HG02943 (cell line): ENCODE measurements around the gene SRGAP1.
A peak's percentile ranks its signal among the peaks of the same experiment; 100 is the strongest.
"Not testable (repeated sequence)": the region's sequence is repeated elsewhere in the genome, so short reads cannot be mapped to it uniquely, and the experiment has no call there.

Source experiments
- ATAC-seq: cut with Tn5 transposase; IDR thresholded peaks from one replicate; pipeline ENCODE4 v1.9.1; 2021; ENCODE audit warnings: mild to moderate bottlenecking, low read depth, moderate library complexity; ENCODE audit not compliant: unreplicated experiment

Gene SRGAP1

GRCh38 chr12:64180951-64181350 is 336.5 kb downstream of the SRGAP1 start:
- ATAC-seq, result no peak

DNA sequence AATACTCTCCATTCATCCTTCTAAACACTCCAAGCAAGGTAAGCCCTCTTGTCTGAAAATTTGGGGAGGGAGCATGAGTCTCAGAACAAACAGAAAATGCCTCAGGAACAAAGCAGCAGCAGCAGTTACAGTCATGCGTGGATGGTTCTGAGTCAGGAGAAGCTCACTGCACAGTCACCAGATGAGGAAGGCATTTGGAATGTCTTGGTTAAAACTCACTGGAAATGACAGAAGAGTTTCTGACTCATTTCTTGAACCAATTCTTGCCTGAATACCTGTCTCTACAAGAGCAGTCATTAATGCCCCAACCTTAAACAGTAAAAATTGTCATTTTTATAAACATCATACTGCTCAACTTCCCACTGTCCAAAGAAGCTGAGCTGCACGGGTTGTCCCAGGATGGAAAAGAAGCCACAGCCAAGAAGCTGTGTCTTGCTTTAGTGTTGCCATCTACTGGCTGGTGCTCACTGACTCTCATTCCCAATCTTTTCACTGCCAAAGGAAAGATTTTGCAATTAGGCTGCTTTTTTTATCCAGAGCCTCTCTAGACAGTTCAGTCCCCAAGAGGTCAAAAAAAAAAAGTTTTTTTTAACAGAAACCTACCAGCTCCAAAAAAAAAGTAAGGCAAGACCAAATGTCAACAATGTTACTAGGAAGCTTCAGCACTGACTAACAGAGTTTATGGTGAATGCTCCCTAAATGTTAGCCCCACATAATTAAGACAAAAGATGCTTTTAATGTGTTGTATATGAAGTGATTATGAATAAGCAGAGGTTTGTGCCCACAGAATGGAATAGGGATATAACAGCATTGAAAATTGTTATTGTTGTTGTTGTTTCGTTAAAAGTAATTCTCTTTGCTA is 337.2 kb downstream of the SRGAP1 start:
- no peak for ATAC-seq

- ATAC-seq, result no peak
Measured at GRCh38 chr12:64184216-64184615, 339.7 kb downstream of the SRGAP1 start.

DNA sequence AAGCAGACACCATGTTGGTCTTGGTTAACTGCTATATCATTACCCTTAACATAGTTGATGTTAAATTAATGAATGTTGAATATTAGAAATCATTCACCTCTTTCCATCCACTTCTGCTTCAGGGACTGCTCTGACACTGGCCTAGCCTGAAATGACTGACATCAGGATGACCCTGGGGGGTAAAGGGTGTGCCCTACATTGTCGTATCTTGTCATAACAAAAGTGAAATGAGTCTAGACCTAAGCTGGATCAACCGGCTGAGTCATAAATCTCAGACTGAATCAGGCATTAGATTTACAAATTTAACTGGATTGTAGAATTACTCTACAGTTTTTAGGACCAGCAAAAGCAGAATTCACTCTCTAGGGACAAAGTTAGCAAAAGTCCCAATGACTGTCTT is 342.3 kb downstream of the SRGAP1 start:
- ATAC-seq, result no peak

- ATAC-seq, result no peak
Measured at GRCh38 chr12:64187370-64187769, 342.9 kb downstream of the SRGAP1 start.

DNA sequence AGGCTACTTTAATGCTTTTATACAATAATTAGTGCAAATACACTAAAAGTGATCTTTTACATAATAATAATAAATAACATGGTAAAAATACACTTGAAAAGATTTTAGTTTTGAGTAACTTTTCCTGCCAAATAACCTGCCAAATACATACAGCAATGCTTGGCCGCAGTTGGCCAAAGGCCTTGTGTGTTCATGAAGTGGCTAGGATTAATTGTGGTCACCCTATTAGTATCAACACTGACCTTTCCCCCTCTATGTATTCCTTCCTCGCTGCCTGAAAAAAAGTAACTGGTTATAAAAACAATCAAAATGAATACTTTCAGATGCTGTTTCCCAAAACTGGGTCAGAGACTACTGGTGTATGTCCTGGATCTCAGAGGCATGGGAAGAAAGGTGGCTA is 343.3 kb downstream of the SRGAP1 start:
- no peak for ATAC-seq

DNA sequence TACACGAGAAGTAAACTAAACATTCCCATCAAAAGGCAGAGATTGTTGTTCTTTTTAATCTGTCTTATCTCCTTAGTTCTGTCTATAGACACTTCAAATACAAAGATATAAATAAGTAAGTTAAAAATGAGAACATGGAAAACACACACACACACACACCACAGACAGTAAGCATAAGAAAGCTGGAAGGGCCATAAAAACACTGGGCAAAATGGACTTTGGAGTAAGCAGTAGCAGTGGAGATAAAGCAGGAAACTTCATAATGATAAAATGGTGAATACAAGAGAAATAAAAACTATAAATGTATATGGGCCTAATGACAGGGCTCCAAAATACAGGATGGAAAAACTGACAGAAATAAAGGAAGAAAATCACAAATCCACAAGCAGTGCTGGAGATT is 345.0 kb downstream of the SRGAP1 start:
- no peak for ATAC-seq

- no peak for ATAC-seq
Measured at GRCh38 chr12:64190140-64190539, 345.6 kb downstream of the SRGAP1 start.

DNA sequence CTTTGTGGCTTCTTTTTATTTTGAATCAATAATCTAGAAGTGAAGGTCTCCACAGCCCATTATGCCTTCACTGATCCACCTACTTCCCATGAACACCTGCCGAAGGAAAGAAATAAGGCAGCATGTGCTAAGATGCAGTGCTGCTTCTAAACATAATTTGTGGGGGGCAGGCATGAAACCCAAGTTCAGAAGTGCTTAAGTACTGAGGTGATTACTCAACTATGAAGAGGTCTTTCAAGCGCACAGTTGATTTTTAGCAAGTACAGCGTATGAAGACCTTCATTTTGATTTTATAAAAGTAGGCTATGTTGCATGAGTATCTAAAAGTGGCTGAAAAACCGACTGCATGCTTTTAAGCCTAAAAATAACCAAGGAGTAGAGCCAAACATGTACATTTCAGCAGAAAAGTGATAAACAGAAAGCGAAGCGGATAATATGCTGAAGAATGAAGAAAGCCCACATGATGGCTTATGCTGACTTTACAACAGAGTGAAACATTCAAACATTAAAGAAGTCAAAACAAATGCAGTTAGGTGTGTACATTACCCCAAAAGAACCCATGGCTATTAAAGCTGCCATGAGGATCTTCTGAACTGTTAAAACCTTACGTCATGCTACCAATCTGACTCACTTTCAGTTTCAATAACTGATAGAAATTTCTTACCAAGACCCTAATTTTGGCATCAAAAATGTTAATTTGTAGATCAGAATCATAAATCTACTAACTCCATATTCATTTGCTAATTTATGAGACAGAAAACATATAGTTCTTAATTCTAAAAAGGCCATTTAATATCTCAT is 348.3 kb downstream of the SRGAP1 start:
- peak; percentile 93 for ATAC-seq

DNA sequence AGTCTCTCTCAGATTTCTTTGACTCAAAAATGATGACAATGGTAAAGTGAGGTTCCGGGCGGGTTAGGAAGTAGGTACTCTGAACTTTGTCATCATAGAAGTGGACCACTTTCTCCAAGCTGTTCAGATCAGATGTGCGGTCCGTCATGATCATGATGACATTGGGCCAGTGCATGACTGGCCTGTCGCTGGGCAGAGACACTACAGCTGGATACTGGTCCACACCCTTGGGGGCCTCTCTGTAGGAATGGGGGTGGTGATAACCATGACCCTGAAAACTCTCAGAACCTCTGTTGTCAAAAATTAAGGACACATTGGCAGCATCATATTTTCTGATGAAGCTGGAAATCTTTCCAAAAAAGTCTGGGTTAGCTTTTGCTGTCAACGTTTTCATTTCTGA is 349.4 kb downstream of the SRGAP1 start:
- no peak for ATAC-seq

DNA sequence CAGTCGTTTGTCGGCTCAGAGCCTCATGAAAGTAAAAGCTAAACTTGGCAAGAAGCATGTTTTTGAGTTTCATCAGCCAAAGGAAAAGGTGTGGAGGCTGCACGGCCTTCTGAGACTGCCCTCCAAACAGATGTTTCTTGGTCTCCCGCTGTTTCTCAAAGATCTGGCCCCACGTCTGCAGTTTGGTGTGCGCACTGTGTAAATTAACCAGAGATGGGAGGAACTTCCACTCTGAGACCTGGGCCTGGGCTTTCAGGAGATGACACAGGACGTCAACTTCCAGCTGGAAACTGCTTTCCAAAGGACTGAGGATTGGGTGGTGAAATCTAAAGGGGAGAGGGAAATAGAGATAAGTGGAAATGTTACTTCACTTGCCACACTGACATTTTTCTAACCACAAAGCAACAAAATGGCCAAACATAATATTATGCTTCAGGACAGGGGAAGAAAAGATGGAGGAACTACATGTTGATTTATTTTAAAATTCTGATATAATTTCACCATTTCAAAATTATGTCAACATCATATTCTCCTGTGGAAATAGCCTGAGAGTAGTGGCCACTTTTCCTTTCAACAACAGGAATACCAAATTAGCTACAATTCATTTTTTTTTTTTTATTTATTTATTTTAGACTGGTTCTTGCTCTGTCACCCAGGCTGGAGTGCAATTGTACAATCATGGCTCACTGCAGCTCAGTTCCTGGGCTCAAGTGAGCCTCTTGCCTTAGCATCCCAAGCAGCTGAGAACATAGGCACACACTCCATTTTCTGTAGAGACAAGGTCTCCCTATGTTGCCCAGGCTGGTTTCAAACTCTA is 350.0 kb downstream of the SRGAP1 start:
- no peak for ATAC-seq

- not testable (repeated sequence) for ATAC-seq
Measured at GRCh38 chr12:64195841-64196240, 351.3 kb downstream of the SRGAP1 start.

GRCh38 chr12:64203036-64203435 is 358.5 kb downstream of the SRGAP1 start:
- ATAC-seq, result no peak

- ATAC-seq, result no peak
Measured at GRCh38 chr12:64203775-64204174, 359.3 kb downstream of the SRGAP1 start.

DNA sequence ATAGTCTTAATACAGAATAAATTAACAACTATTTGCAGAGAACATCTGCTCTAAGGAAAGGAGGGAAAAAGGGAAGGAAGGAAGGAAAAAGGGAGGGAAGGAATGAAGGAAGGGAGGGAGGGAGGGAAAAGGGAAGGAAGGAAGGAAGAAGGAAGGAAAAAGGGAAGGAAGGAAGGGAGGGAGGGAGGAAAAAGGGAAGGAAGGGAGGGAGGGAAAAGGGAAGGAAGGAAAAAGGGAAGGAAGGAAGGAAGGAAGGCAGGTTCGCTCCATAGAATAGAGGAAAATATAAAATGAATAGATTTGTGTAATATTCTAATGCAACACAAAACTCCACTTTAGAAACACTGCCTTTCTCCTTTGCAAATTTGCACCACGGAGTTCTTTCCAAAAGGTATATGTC is 361.0 kb downstream of the SRGAP1 start:
- no peak for ATAC-seq

DNA sequence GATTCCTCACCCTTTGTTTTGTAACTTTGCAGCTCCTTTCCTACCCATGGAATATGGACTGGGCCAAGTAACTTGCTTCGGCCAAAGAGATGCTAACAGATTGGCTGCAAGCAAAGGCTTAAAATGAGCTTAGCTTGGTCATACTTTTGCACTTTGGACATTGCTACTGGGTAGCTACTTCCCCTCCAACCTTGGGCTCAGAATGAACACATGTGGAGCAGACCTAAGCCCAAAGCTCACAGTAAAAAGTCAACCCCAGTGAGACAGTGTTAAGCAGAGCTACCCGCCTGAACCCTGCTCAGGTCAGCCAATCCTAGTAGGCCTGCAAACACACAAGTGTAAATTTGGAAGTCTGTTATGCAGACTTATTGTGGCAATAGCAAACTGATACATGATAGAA is 363.0 kb downstream of the SRGAP1 start:
- no peak for ATAC-seq
